GM21723 (cell line): Measurements from ENCODE around the gene RFX3.
A peak's percentile ranks its signal among the peaks of the same experiment; 100 is the strongest.

ENCODE experiments used
- ATAC-seq: cut with Tn5 transposase; IDR thresholded peaks from one replicate; pipeline ENCODE4 v1.9.1; 2021; ENCODE audit warnings: mild to moderate bottlenecking, moderate library complexity; ENCODE audit not compliant: unreplicated experiment

Gene RFX3

DNA sequence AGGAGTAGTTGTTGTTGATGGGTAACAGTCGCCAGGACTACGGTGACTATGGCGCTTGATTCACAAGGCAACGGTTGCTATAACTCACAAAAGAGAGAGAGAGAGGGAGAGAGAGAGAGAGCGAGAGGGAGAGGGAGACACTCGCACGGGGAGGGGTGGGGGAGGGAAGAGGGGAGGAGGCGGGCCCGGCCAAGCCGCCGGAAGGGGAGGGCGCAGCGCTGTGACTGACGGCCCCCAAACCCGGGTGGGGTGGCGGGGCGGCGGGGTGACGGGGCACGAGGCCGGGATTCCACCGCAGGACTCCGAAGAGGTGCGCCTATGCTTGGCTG lies at the start of gene RFX3:
RFX3 (minus strand) TSS at position 166 of the 329 bp plus-strand sequence. CDS start 130,413 bp downstream, outside the sequence.
- ATAC-seq = peak; percentile 50

DNA sequence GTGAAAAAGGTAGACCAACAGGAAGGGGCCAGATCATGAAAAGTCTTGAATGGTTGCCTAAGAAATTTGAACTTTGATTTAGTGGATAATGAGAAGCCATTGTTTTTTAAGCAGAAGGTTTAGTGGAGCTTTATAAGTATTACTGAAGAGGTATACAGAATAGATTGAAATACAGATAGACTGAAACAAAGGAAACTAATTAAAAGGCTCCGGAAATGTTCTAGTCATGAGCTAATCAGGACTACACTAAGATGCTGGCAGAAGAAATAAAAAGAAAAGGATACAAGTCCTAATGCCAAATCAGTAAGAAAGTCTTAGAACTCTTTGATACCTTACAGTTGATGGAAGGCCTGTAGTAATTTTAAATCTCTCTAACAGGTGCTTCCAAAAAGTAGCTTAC lies 45.7 kb upstream of the RFX3 start:
- ATAC-seq = no peak

GRCh38 chr9:3569529-3569928 lies 43.7 kb upstream of the RFX3 start:
- no peak for ATAC-seq

DNA sequence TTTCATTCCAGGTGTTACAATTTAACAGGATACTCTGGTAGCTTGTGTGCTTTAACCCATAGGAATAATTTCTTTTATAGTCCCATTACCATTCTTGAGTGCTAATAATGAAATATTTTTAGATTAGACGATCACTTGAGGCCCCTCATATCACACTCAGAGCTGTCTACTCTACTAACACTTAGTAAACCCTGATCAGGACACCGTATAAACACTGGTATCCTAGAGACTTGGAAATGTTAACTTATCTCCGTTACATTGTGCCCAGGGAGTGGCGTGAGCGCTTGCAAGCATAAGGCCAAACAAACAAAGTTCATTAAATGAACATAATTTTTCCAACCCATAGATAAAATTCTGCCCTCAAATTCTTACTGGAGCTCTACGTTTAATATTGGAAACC lies 42.2 kb upstream of the RFX3 start:
- ATAC-seq = no peak

GRCh38 chr9:3553076-3553765 lies 27.4 kb upstream of the RFX3 start:
- no peak for ATAC-seq

GRCh38 chr9:3549225-3549624 lies 23.4 kb upstream of the RFX3 start:
- ATAC-seq = no peak

- no peak for ATAC-seq
Measured at GRCh38 chr9:3548648-3549047, 22.8 kb upstream of the RFX3 start.

GRCh38 chr9:3541206-3541605 lies 15.4 kb upstream of the RFX3 start:
- no peak for ATAC-seq

- ATAC-seq = no peak
Measured at GRCh38 chr9:3534614-3535404, 9.0 kb upstream of the RFX3 start.

- ATAC-seq = no peak
Measured at GRCh38 chr9:3532158-3532557, 6.4 kb upstream of the RFX3 start.

- ATAC-seq = no peak
Measured at GRCh38 chr9:3528451-3528850, 2.6 kb upstream of the RFX3 start.

DNA sequence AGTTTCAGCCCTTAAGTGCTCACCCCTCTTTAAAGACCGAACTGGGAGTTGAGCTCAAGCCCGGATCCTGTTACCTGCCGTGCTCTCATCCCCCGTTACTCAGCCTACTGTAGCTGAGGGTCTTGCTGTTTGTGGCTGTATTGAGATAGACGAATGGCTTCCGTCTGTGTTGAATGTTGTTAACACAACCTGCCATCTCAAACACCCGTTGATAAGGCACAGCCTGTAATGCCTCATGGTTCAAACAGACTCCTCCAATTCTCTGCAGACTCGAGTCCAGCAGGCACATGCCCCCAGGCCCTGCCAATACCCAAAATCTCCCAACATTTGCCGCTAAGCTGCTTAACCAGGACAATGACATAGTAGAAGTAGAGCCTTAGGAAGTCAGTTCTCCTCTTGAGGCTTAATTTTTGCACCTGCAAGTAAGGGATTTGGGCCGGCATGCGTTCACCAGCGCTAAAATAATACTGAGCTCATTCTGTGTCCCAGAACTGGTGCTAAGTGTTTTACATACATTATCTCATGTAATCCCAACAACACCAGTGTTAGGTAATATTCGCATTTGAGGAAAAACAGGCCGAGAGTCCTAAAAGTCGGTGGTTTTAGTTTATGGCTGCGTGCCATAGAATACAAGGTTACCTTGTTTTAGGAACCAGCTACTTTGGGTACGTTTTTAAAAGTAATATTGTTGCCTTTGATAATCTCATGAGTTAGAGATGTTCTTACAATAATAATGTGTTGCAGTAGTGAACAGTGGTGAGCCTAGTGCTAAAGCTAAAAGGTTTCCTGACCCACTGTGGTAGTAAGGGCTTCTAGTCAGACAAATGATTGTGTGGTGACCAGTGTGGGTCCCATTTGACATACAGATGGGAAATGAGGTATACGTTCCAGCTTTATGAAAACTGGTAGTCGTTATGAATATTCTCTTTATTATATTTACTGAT lies 1.5 kb upstream of the RFX3 start:
- no peak for ATAC-seq

- peak; percentile 74 for ATAC-seq
Measured at GRCh38 chr9:3526165-3526996, 580 bp upstream of the RFX3 start.

- ATAC-seq = no peak
Measured at GRCh38 chr9:3525096-3525835, 535 bp downstream of the RFX3 start.

DNA sequence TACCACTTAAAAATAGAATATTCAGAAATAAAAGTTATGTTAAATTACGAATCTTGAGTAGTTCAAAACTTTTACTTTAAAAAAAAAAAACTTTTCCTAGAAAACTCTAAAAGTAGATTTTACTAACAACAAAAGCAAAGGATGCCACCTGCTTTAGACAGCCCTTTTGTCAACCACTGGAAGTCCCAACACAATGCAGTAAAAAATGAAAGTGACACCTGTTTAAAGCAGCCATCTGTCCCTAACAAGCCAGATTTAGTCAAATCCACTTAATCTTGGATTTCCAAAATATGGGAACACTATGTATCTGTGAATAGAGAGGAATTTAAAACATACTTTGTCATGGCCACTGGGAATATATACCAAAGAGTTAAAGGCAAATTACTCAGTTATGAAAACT lies 3.8 kb downstream of the RFX3 start:
- no peak for ATAC-seq

- no peak for ATAC-seq
Measured at GRCh38 chr9:3520564-3520963, 5.2 kb downstream of the RFX3 start.

DNA sequence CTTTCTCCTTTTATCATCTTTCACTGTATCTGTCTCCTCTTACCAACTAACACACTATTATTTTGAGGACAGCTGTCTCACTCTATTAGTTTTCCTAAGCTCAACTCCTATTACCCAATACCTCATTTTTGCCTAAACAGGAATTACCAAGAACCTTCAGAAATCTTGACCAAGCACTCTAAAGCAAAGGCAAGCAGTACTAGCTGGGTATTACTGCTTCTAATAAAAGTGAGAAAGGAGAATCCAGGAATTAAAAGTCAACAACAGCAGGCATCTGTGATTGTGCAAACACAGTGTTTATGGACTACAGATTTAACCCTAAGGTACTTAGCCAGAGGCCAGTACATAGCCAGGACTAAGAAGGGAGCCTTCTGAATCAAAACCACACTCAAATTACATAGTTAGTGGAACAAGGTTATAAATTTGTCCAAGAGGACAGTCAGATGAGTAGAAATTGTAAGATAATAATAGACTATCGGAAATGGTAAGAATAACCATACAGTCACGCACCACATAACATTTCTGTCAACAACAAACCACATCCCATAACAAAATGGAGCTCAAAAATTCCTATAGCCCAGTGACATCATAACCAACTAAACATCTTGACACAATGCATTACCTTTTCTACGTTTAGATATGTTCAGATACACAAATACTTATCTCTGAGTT lies 8.3 kb downstream of the RFX3 start:
- ATAC-seq = no peak

GRCh38 chr9:3516667-3517330 lies 9.0 kb downstream of the RFX3 start:
- no peak for ATAC-seq

GRCh38 chr9:3515405-3515804 lies 10.4 kb downstream of the RFX3 start:
- no peak for ATAC-seq
